Activated naive CD4-positive, alpha-beta T cell (primary cell): ENCODE data around the gene REXO1.

ENCODE experiments used
- DNase-seq, 4 experiments: peaks; one replicate each; lab custom pipeline; 2025; lab: John Stamatoyannopoulos, UW

Gene REXO1

GRCh38 chr19:1790054-1790792 lies 58.1 kb downstream of the REXO1 start:
- DNase-seq = no peak

- no peak for DNase-seq
Measured at GRCh38 chr19:1789261-1790041, 58.8 kb downstream of the REXO1 start.

GRCh38 chr19:1787116-1787515 lies 61.2 kb downstream of the REXO1 start:
- no peak for DNase-seq

GRCh38 chr19:1786668-1787067 lies 61.6 kb downstream of the REXO1 start:
- DNase-seq = no peak

GRCh38 chr19:1785310-1785709 lies 63.0 kb downstream of the REXO1 start:
- DNase-seq = no peak

- DNase-seq = no peak
Measured at GRCh38 chr19:1783874-1784273, 64.4 kb downstream of the REXO1 start.

GRCh38 chr19:1783354-1783753 lies 64.9 kb downstream of the REXO1 start:
- no peak for DNase-seq

- no peak for DNase-seq
Measured at GRCh38 chr19:1782521-1782920, 65.8 kb downstream of the REXO1 start.

- DNase-seq = no peak
Measured at GRCh38 chr19:1780272-1780958, 67.9 kb downstream of the REXO1 start.

GRCh38 chr19:1779574-1779973 lies 68.7 kb downstream of the REXO1 start:
- DNase-seq = no peak

GRCh38 chr19:1777149-1777548 lies 71.1 kb downstream of the REXO1 start:
- no peak for DNase-seq

GRCh38 chr19:1776606-1777147 lies 71.6 kb downstream of the REXO1 start:
- DNase-seq = no peak

GRCh38 chr19:1775951-1776605 lies 72.2 kb downstream of the REXO1 start:
- no peak for DNase-seq

GRCh38 chr19:1774989-1775772 lies 73.1 kb downstream of the REXO1 start:
- no peak for DNase-seq

- no peak for DNase-seq
Measured at GRCh38 chr19:1773184-1773583, 75.1 kb downstream of the REXO1 start.

GRCh38 chr19:1770866-1771576 lies 77.3 kb downstream of the REXO1 start:
- DNase-seq = no peak

GRCh38 chr19:1769645-1769985 lies 78.7 kb downstream of the REXO1 start:
- DNase-seq = no peak

GRCh38 chr19:1768918-1769644 lies 79.2 kb downstream of the REXO1 start:
- no peak for DNase-seq

GRCh38 chr19:1768248-1768647 lies 80.0 kb downstream of the REXO1 start:
- DNase-seq = no peak

- peak; percentile 30 to 54 (median 38) for DNase-seq
Measured at GRCh38 chr19:1767464-1767933, 80.8 kb downstream of the REXO1 start.
